CD4-positive, CD25-positive, alpha-beta regulatory T cell (primary cell): Measurements from ENCODE around the gene DNAH17. TPM values are rescaled to one million over a fixed set of nuclear protein-coding genes. Genes with fewer than 3 reads are reported as not detected.
A peak's percentile ranks its signal among the peaks of the same experiment; 100 is the strongest.

Source experiments
- ATAC-seq, 2 donors: fragments of 150-1000 bp; cut with Tn5 transposase; one replicate each; pipeline ENCODE4 v1.10.0; 2021; ENCODE audit warnings: low read depth in 2 of 2, moderate number of reproducible peaks in 2 of 2, moderate library complexity in 1 of 2
- DNase-seq, 3 donors: peaks; one replicate each; pipeline versions ENCODE4 v3.0.0 to v3.0.0-alpha.2; 2012 to 2022; ENCODE audit warnings: mixed read lengths in 1 of 3
- H3K27ac ChIP-seq: one replicate; pipeline ENCODE4 v1.7.0; 2013; ENCODE audit warnings: mild to moderate bottlenecking, low read length; ENCODE audit not compliant: insufficient read depth, poor library complexity, severe bottlenecking
- H3K27me3 ChIP-seq: one replicate; pipeline ENCODE4 v1.7.0; 2013; ENCODE audit warnings: low read length; ENCODE audit not compliant: control insufficient read depth, insufficient read depth
- H3K36me3 ChIP-seq: one replicate; pipeline ENCODE4 v1.7.0; 2013; ENCODE audit warnings: mild to moderate bottlenecking, low read length, moderate library complexity; ENCODE audit not compliant: control insufficient read depth, insufficient read depth
- H3K4me1 ChIP-seq: 2 replicates; pipeline ENCODE4 v1.7.0; 2013; ENCODE audit warnings: mild to moderate bottlenecking, low read length; ENCODE audit not compliant: insufficient read depth, control insufficient read depth, poor library complexity, severe bottlenecking
- H3K4me3 ChIP-seq: one replicate; pipeline ENCODE4 v1.7.0; 2013; ENCODE audit warnings: low read depth, mild to moderate bottlenecking, low read length, moderate library complexity
- H3K9me3 ChIP-seq, 2 experiments: 1 replicate in 1 of 2; 2 replicates in 1 of 2; pipeline ENCODE4 v1.7.0; 2013; ENCODE audit warnings: low read length in 2 of 2, mild to moderate bottlenecking in 1 of 2, moderate library complexity in 1 of 2; ENCODE audit not compliant: control insufficient read depth in 2 of 2
- H3K27ac Mint-ChIP-seq, 3 donors: one replicate each; pipeline ENCODE4 v1.8.0; 2020 to 2022; ENCODE audit warnings: mild to moderate bottlenecking in 3 of 3, mixed read lengths in 3 of 3, moderate library complexity in 2 of 3
- H3K27me3 Mint-ChIP-seq: one replicate; pipeline ENCODE4 v1.8.0; 2022; ENCODE audit warnings: mild to moderate bottlenecking, mixed read lengths
- H3K36me3 Mint-ChIP-seq: one replicate; pipeline ENCODE4 v1.8.0; 2020; ENCODE audit warnings: mixed read lengths
- H3K4me1 Mint-ChIP-seq, 4 donors: one replicate each; pipeline ENCODE4 v1.8.0; 2020 to 2022; ENCODE audit warnings: mixed read lengths in 4 of 4, mild to moderate bottlenecking in 1 of 4
- H3K4me3 Mint-ChIP-seq, 4 donors: one replicate each; pipeline ENCODE4 v1.8.0; 2020 to 2022; ENCODE audit warnings: mild to moderate bottlenecking in 4 of 4, mixed read lengths in 4 of 4, moderate library complexity in 3 of 4
- H3K9me3 Mint-ChIP-seq, 7 donors: one replicate each; pipeline ENCODE4 v1.8.0; 2020 to 2022; ENCODE audit warnings: mixed read lengths in 7 of 7, mild to moderate bottlenecking in 3 of 7, moderate library complexity in 2 of 7
- polyA plus RNA-seq, 4 donors: library from polyadenylated mRNA; unstranded; fragments of 300-500 nt; fragmentation: Illumina TruSeq; gene quantifications; one replicate each; pipeline ENCODE4 v1.2.3, GENCODE V29; 2021
- total RNA-seq: library from RNA; stranded (reverse); gene quantifications from one replicate; pipeline ENCODE4 v1.2.3, GENCODE V29; 2022

The DNAH17 gene
- total and polyA plus RNA-seq, 5 donors from 2014 or later = 0.24 to 3.4 (median 0.83) TPM; not detected in 1

DNA sequence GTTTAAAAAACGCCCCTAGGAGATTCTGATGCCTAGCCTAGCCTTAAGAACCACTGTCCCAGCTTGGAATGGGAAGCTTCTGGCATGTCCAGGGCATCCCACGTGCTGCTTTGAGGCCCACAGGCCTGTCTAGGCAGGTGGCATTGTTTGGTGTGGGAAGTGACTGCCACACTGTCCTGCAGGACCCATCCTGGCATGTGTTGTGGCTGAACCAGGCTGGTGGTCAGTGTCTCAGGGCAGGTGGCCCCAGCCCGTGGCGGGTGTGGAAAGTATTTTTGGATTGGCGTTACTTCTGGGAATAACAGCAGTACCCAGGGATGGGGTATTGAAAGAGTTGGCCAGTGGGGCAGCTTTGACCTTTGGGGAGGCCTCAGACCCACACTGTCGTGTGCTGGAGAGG is 170.8 kb downstream of the DNAH17 start:
- no peaks in the 10 kb centered on the region for H3K9me3 Mint-ChIP-seq
- no peaks in the 10 kb centered on the region for H3K27me3 Mint-ChIP-seq
- no peak for ATAC-seq
- DNase-seq = no peak
- peaks cover 34% of the 10 kb centered on the region for H3K36me3 Mint-ChIP-seq
- Histone ChIP-seq H3K4me3 (no peak overlapping the region), H3K27ac (no peak overlapping the region), H3K4me1 (no peaks in the 10 kb centered on the region), H3K9me3 (no peaks in the 10 kb centered on the region), H3K36me3 (peaks cover 58% of the 10 kb centered on the region), H3K27me3 (no peaks in the 10 kb centered on the region)
- peaks cover 0 to 49% (median 26%) of the 10 kb centered on the region in 4 donors for H3K4me1 Mint-ChIP-seq
- no peak overlapping the region for H3K4me3 Mint-ChIP-seq
- H3K27ac Mint-ChIP-seq = peak overlapping the region in 1 of 3 donors; percentile 43

GRCh38 chr17:78403822-78404221 is 173.4 kb downstream of the DNAH17 start:
- no peaks in the 10 kb centered on the region for H3K27me3 ChIP-seq
- ATAC-seq (no peak), DNase-seq (no peak)
- H3K36me3 Mint-ChIP-seq = peaks cover 46% of the 10 kb centered on the region
- no peaks in the 10 kb centered on the region for H3K4me1 ChIP-seq
- H3K36me3 ChIP-seq = peaks cover 78% of the 10 kb centered on the region
- no peak overlapping the region for H3K27ac ChIP-seq
- no peaks in the 10 kb centered on the region for H3K9me3 Mint-ChIP-seq
- no peak overlapping the region for H3K4me3 ChIP-seq
- H3K27me3 Mint-ChIP-seq = no peaks in the 10 kb centered on the region
- peaks cover 0 to 33% (median 16%) of the 10 kb centered on the region in 4 donors for H3K4me1 Mint-ChIP-seq
- no peaks in the 10 kb centered on the region for H3K9me3 ChIP-seq
- H3K27ac Mint-ChIP-seq = no peak overlapping the region
- H3K4me3 Mint-ChIP-seq = no peak overlapping the region

GRCh38 chr17:78401891-78402290 is 175.3 kb downstream of the DNAH17 start:
- H3K27ac Mint-ChIP-seq = peak overlapping the region in 1 of 3 donors; percentile 40
- H3K36me3 Mint-ChIP-seq = peaks cover 60% of the 10 kb centered on the region
- ATAC-seq (no peak), DNase-seq (no peak)
- no peaks in the 10 kb centered on the region for H3K27me3 Mint-ChIP-seq
- Histone ChIP-seq H3K27ac (no peak overlapping the region), H3K27me3 (no peaks in the 10 kb centered on the region), H3K4me1 (no peaks in the 10 kb centered on the region), H3K4me3 (no peak overlapping the region), H3K9me3 (no peaks in the 10 kb centered on the region), H3K36me3 (peaks cover 87% of the 10 kb centered on the region)
- H3K4me1 Mint-ChIP-seq = peaks cover 0 to 14% (median 10%) of the 10 kb centered on the region in 4 donors
- H3K9me3 Mint-ChIP-seq = no peaks in the 10 kb centered on the region
- no peak overlapping the region for H3K4me3 Mint-ChIP-seq

DNA sequence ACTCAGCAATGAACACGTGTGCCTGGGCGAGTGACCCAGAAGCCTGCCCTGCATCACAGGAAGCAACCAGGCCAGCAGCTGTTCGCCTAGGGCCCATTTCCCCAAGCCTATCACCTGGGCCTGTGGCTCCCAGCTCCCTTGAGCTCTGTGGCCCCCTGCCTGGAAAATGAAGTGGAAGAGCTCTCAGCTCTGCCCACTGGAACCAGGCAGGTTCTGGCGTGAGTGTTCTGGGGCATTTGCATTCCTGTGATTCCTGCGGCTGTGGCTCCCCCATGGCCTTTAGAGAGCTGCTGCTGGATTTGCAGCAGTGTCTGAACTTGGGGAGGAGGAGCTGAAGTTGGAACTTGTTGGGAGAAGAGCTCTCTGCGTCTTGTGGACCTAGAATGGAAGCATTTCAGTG is 175.9 kb downstream of the DNAH17 start:
- Histone ChIP-seq H3K4me1 (no peaks in the 10 kb centered on the region), H3K27me3 (no peaks in the 10 kb centered on the region), H3K9me3 (no peaks in the 10 kb centered on the region), H3K36me3 (peaks cover 90% of the 10 kb centered on the region), H3K4me3 (no peak overlapping the region), H3K27ac (no peak overlapping the region)
- no peak overlapping the region for H3K4me3 Mint-ChIP-seq
- H3K27ac Mint-ChIP-seq = no peak overlapping the region
- H3K27me3 Mint-ChIP-seq = no peaks in the 10 kb centered on the region
- H3K36me3 Mint-ChIP-seq = peaks cover 65% of the 10 kb centered on the region
- H3K9me3 Mint-ChIP-seq = no peaks in the 10 kb centered on the region
- ATAC-seq = no peak
- H3K4me1 Mint-ChIP-seq = peaks cover 0 to 10% (median 6%) of the 10 kb centered on the region in 4 donors
- no peak for DNase-seq

- H3K9me3 ChIP-seq = no peaks in the 10 kb centered on the region
- ATAC-seq = no peak
- no peaks in the 10 kb centered on the region for H3K4me1 ChIP-seq
- no peak overlapping the region for H3K4me3 ChIP-seq
- Mint-ChIP-seq H3K4me3 (no peak overlapping the region), H3K4me1 (peaks cover 0 to 8% (median 5%) of the 10 kb centered on the region in 4 donors), H3K36me3 (peaks cover 68% of the 10 kb centered on the region), H3K9me3 (no peaks in the 10 kb centered on the region), H3K27ac (peak overlapping the region in 1 of 3 donors; percentile 43), H3K27me3 (no peaks in the 10 kb centered on the region)
- no peak for DNase-seq
- peaks cover 92% of the 10 kb centered on the region for H3K36me3 ChIP-seq
- no peaks in the 10 kb centered on the region for H3K27me3 ChIP-seq
- H3K27ac ChIP-seq = no peak overlapping the region
Observed at GRCh38 chr17:78400581-78401240, 176.5 kb downstream of the DNAH17 start.

DNA sequence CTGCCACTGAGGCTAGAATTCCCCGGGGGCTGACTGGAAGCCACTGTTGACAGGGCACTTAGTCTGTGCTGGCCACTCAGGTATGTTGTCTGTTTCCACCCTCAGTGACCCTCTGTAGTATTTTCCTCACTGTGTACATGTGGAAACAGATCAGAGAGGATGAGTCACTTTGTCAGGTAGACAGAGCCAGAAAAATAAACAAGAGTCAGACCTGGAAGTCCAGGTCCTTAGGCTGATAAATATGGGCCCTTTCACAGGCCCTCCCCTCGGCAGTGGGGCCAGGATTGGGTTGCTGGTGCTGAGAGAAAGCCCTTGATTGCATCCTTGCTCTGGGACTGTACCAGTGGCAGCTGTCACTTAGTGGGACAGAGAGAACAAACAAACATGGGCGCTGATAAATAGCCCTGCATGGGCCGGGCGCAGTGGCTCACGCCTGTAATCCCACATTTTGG is 177.5 kb downstream of the DNAH17 start:
- peaks cover 62% of the 10 kb centered on the region for H3K36me3 Mint-ChIP-seq

GRCh38 chr17:78399028-78399692 is 178.0 kb downstream of the DNAH17 start:
- no peak overlapping the region for H3K27ac ChIP-seq
- ATAC-seq (no peak), DNase-seq (no peak)
- no peaks in the 10 kb centered on the region for H3K4me1 ChIP-seq
- no peak overlapping the region for H3K4me3 Mint-ChIP-seq
- H3K36me3 Mint-ChIP-seq = peaks cover 62% of the 10 kb centered on the region
- H3K27ac Mint-ChIP-seq = no peak overlapping the region
- H3K27me3 Mint-ChIP-seq = no peaks in the 10 kb centered on the region
- H3K36me3 ChIP-seq = peaks cover 92% of the 10 kb centered on the region
- no peaks in the 10 kb centered on the region for H3K9me3 ChIP-seq
- H3K9me3 Mint-ChIP-seq = no peaks in the 10 kb centered on the region
- no peaks in the 10 kb centered on the region for H3K27me3 ChIP-seq
- peaks cover 0 to 8% (median 4%) of the 10 kb centered on the region in 4 donors for H3K4me1 Mint-ChIP-seq
- H3K4me3 ChIP-seq = no peak overlapping the region

More for the DNA sequence above, 177.5 kb downstream of the DNAH17 start:
- Mint-ChIP-seq H3K4me3 (no peak overlapping the region), H3K27me3 (no peaks in the 10 kb centered on the region), H3K27ac (no peak overlapping the region), H3K4me1 (peaks cover 0 to 8% (median 3%) of the 10 kb centered on the region in 4 donors), H3K9me3 (no peaks in the 10 kb centered on the region)
- no peak overlapping the region for H3K27ac ChIP-seq
- H3K4me3 ChIP-seq = no peak overlapping the region
- no peak for ATAC-seq
- no peak for DNase-seq
- no peaks in the 10 kb centered on the region for H3K4me1 ChIP-seq
- H3K27me3 ChIP-seq = no peaks in the 10 kb centered on the region
- H3K9me3 ChIP-seq = no peaks in the 10 kb centered on the region
- H3K36me3 ChIP-seq = peaks cover 96% of the 10 kb centered on the region
